Measurements from ENCODE around the gene SPAG16. TPM values are rescaled to one million over a fixed set of nuclear protein-coding genes. Genes with fewer than 3 reads are reported as not detected.

The SPAG16 gene
- total RNA-seq, 2 experiments from 2014 or later = 2.8 to 3.2 TPM

- no peak overlapping the region for H3K27ac Mint-ChIP-seq
- DNase-seq (no peak), ATAC-seq (ENCODE audit: poor library complexity) (no peak)
- ChIA-PET POLR2A (no interaction called here), CTCF (no interaction called here)
- H3K4me1 ChIP-seq (ENCODE audit: insufficient read depth, low read length) = no peaks in the 10 kb centered on the region
- no peaks in the 10 kb centered on the region for H3K9me3 Mint-ChIP-seq
- H3K27me3 ChIP-seq (ENCODE audit: control insufficient read depth in 1 of 2, insufficient read depth in 2 of 2, low read length in 2 of 2) = no peaks in the 10 kb centered on the region
- H3K27me3 Mint-ChIP-seq = no peaks in the 10 kb centered on the region
- intact Hi-C loops (cut with DNase I, micrococcal nuclease) = no loop called here
- H3K36me3 ChIP-seq (ENCODE audit: insufficient read depth, low read length) = no peaks in the 10 kb centered on the region
- H3K4me3 ChIP-seq (ENCODE audit: low read length) = no peak overlapping the region
- no peak for TF ChIP-seq CTCF (IDR thresholded peaks at IDR 0.05)
- peaks cover 0 to 20% of the 10 kb centered on the region in 2 experiments for H3K9me3 ChIP-seq (ENCODE audit: control insufficient read depth in 1 of 2, insufficient read depth in 1 of 2, low read length in 2 of 2)
- no peak overlapping the region for H3K4me3 Mint-ChIP-seq
- H3K36me3 Mint-ChIP-seq (ENCODE audit: low read depth) = no peaks in the 10 kb centered on the region
- H3K27ac ChIP-seq (ENCODE audit: low read depth in 1 of 2, low read length in 2 of 2) = no peak overlapping the region
- H3K4me1 Mint-ChIP-seq (ENCODE audit: low read depth) = no peaks in the 10 kb centered on the region
Measured at GRCh38 chr2:213723041-213723560, 438.8 kb downstream of the SPAG16 start.

GRCh38 chr2:213723707-213724106 lies 439.4 kb downstream of the SPAG16 start:
- Mint-ChIP-seq H3K36me3 (ENCODE audit: low read depth) (no peaks in the 10 kb centered on the region), H3K9me3 (no peaks in the 10 kb centered on the region), H3K27me3 (no peaks in the 10 kb centered on the region), H3K4me3 (no peak overlapping the region), H3K27ac (no peak overlapping the region), H3K4me1 (ENCODE audit: low read depth) (no peaks in the 10 kb centered on the region)
- Histone ChIP-seq H3K36me3 (ENCODE audit: insufficient read depth, low read length) (no peaks in the 10 kb centered on the region), H3K4me3 (ENCODE audit: low read length) (no peak overlapping the region), H3K27ac (ENCODE audit: low read depth in 1 of 2, low read length in 2 of 2) (no peak overlapping the region), H3K4me1 (ENCODE audit: insufficient read depth, low read length) (no peaks in the 10 kb centered on the region), H3K9me3 (ENCODE audit: control insufficient read depth in 1 of 2, insufficient read depth in 1 of 2, low read length in 2 of 2) (peaks cover 0 to 14% of the 10 kb centered on the region in 2 experiments), H3K27me3 (ENCODE audit: control insufficient read depth in 1 of 2, insufficient read depth in 2 of 2, low read length in 2 of 2) (no peaks in the 10 kb centered on the region)
- no peak for TF ChIP-seq CTCF (IDR thresholded peaks at IDR 0.05)
- ATAC-seq (ENCODE audit: poor library complexity) (no peak), DNase-seq (no peak)
- intact Hi-C loops (cut with DNase I, micrococcal nuclease) = no loop called here
- POLR2A ChIA-PET = no interaction called here
- CTCF ChIA-PET = no interaction called here

GRCh38 chr2:213726101-213726500 lies 441.8 kb downstream of the SPAG16 start:
- ATAC-seq (ENCODE audit: poor library complexity) (no peak), DNase-seq (no peak)
- no peaks in the 10 kb centered on the region for H3K36me3 Mint-ChIP-seq (ENCODE audit: low read depth)
- H3K27me3 ChIP-seq (ENCODE audit: control insufficient read depth in 1 of 2, insufficient read depth in 2 of 2, low read length in 2 of 2) = no peaks in the 10 kb centered on the region
- no peaks in the 10 kb centered on the region for H3K27me3 Mint-ChIP-seq
- no peaks in the 10 kb centered on the region for H3K9me3 Mint-ChIP-seq
- no peaks in the 10 kb centered on the region for H3K4me1 Mint-ChIP-seq (ENCODE audit: low read depth)
- no peaks in the 10 kb centered on the region for H3K36me3 ChIP-seq (ENCODE audit: insufficient read depth, low read length)
- no peaks in the 10 kb centered on the region for H3K4me1 ChIP-seq (ENCODE audit: insufficient read depth, low read length)
- H3K4me3 Mint-ChIP-seq = no peak overlapping the region
- intact Hi-C loops (cut with DNase I, micrococcal nuclease) = no loop called here
- TF ChIP-seq CTCF (IDR thresholded peaks at IDR 0.05) = no peak
- no peak overlapping the region for H3K27ac Mint-ChIP-seq
- POLR2A ChIA-PET = no interaction called here
- no peak overlapping the region for H3K27ac ChIP-seq (ENCODE audit: low read depth in 1 of 2, low read length in 2 of 2)
- no peak overlapping the region for H3K4me3 ChIP-seq (ENCODE audit: low read length)
- CTCF ChIA-PET = no interaction called here
- peaks cover 0 to 1% of the 10 kb centered on the region in 2 experiments for H3K9me3 ChIP-seq (ENCODE audit: control insufficient read depth in 1 of 2, insufficient read depth in 1 of 2, low read length in 2 of 2)
